Tibial nerve (tissue), 3 donors: ENCODE measurements around the gene ALAD.

Experiments used
- POLR2A ChIP-seq, 2 donors: fragments of 450-650 bp; IDR thresholded peaks; one replicate each; pipeline ENCODE4 v1.6.1; 2017; ENCODE audit warnings: antibody characterized with exemption in 2 of 2, mild to moderate bottlenecking in 2 of 2, moderate library complexity in 2 of 2
- TF ChIP-seq, protein P1 (sequence below), 5 experiments: fragments of 200-600 bp in 3 of 5; fragments of 450-650 bp in 2 of 5; sonication (generic) in 3 of 5; IDR thresholded peaks; one replicate each; pipeline ENCODE4 v1.5.1; 2016 to 2019; ENCODE audit warnings: antibody characterized with exemption in 5 of 5, mild to moderate bottlenecking in 3 of 5, moderate library complexity in 2 of 5

- TF ChIP-seq, protein P1, sequence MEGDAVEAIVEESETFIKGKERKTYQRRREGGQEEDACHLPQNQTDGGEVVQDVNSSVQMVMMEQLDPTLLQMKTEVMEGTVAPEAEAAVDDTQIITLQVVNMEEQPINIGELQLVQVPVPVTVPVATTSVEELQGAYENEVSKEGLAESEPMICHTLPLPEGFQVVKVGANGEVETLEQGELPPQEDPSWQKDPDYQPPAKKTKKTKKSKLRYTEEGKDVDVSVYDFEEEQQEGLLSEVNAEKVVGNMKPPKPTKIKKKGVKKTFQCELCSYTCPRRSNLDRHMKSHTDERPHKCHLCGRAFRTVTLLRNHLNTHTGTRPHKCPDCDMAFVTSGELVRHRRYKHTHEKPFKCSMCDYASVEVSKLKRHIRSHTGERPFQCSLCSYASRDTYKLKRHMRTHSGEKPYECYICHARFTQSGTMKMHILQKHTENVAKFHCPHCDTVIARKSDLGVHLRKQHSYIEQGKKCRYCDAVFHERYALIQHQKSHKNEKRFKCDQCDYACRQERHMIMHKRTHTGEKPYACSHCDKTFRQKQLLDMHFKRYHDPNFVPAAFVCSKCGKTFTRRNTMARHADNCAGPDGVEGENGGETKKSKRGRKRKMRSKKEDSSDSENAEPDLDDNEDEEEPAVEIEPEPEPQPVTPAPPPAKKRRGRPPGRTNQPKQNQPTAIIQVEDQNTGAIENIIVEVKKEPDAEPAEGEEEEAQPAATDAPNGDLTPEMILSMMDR (IDR thresholded peaks at IDR 0.05), result no peak
- TF ChIP-seq POLR2A (IDR thresholded peaks at IDR 0.05), result no peak
Observed at GRCh38 chr9:113428062-113428615, 27.1 kb upstream of the ALAD start.
